HG03103 (cell line): Measurements from ENCODE around the gene RRP9.
"Not testable (repeated sequence)": the region's sequence is repeated elsewhere in the genome, so short reads cannot be mapped to it uniquely, and the experiment has no call there.

ENCODE experiments used
- ATAC-seq: cut with Tn5 transposase; IDR thresholded peaks from one replicate; pipeline ENCODE4 v1.9.1; 2021; ENCODE audit warnings: low read depth; ENCODE audit not compliant: unreplicated experiment

Gene RRP9

GRCh38 chr3:51940648-51941462 lies 849 bp downstream of the RRP9 start:
- ATAC-seq: no peak

- ATAC-seq: no peak
Observed at GRCh38 chr3:51938780-51939425, 2.8 kb downstream of the RRP9 start.

- ATAC-seq: no peak
Observed at GRCh38 chr3:51937611-51938450, 3.9 kb downstream of the RRP9 start.

- no peak for ATAC-seq
Observed at GRCh38 chr3:51937014-51937413, 4.7 kb downstream of the RRP9 start.

DNA sequence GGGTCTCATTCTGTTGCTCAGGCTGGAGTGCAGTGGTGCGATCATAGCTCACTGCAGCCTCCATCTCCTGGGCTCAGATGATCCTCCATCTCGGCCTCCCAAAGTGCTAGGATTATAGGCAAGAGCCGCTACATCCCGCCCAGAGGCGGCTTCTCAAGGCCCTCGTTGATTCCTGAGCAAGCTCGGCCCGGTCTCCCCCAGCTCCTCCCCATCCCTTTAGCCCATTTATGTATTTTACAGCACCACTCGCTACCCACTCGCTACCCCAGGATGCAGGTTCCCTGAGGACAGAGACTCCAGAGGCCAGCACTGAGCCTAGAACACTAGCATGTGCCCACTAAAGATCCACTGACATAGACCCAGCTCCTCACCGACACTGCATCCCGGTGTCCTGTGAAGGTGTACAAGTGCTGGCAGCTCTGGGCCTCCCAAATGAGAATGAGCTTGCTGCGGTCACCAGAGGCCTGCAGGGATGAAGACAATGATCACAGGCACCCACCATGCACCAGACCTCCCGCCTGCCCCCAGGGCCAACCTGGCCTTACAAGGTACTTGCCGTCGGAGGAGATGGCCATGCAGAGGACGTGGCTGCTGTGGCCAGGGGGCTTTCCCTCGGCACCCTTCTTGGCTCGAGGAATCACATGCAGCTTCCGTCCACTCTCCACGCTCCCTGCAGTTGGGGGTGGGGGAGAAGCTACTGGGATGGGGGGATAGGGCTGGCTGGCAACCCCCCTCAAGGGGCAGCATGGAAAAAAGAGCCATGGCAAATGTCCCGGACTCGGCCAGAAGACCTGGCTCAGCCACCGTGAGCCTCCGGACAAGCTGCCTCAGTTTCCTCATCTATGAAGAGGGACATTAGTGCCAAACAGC lies 5.6 kb downstream of the RRP9 start:
- ATAC-seq: no peak

DNA sequence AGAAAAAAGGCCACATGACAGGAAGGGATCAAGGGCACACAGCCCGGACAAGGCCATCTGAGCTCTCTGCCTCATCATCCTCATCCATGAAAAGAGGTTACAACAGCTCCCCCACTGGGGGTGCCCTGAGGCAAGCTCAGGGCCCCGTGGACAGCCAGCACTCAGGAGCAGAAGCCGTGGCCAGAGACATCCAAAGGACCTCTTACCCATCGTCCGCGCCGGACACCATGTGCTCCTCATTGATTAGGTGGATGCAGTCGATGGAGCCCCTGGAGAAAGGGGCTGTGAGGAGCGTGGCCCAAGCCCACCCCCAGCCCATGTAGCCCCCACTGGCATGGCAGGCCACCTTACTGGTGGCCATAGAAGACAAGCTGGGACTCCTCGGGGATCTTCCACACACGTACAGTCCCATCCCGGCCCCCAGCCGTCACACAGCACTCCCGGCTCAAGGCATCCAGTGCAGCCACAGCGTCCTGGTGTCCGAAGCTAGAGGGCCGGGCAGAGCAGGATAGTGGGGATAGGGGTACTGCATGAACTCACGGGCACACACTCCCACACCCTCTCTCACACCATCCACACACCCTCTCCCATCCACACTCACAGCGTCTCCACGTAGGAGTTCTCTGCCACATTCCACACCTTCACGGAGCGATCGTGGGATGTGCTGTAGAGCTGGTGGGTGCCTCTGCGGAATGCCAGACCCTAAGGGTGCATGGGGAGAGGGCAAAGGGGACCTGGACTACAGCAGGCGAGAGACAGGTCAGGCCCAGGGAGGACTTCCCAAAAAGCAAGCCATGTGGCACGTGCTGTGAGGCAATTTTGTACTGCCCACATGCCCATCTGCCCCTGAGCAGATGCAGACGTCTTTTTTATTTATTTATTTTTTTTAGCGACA lies 6.5 kb downstream of the RRP9 start:
- no peak for ATAC-seq

DNA sequence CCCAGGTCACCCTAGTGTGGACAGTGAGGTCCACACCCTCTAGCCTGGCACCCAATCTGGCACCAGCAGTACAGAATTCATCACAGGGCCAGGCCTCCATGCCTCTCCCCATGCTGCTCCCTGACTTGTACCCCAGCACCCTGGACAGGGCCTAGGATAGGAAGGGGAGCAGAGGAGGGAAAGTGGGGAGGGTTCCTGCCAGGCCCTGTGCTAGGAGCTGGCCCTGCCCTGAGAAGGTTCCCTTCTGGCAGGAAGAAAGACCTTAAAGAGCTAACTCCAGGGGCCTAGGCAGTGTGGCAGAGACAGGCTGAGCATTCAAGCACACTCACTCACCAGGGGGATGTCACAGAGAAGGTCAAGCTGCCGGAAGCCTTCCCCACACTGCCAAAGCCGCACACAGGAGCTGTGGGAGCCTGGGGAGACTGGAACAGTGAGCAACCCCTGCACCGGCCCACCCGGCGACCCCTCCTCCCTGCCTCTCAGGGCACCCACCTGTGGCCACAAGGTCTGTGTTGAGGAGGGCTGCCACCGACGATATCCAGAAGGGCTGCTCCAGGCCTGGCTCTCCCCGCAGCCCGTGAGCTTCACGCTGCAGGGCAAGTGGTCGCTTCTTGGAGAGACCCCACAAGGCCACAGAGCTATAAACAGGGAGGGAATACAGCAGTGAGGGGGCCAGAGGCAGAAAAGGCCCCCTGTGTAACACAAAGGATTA lies 7.4 kb downstream of the RRP9 start:
- no peak for ATAC-seq

GRCh38 chr3:51933471-51934138 lies 8.1 kb downstream of the RRP9 start:
- no peak for ATAC-seq

GRCh38 chr3:51932471-51933370 lies 9.0 kb downstream of the RRP9 start:
- ATAC-seq: no peak

- no peak for ATAC-seq
Observed at GRCh38 chr3:51931756-51932155, 9.9 kb downstream of the RRP9 start.

- no peak for ATAC-seq
Observed at GRCh38 chr3:51930439-51930838, 11.3 kb downstream of the RRP9 start.

DNA sequence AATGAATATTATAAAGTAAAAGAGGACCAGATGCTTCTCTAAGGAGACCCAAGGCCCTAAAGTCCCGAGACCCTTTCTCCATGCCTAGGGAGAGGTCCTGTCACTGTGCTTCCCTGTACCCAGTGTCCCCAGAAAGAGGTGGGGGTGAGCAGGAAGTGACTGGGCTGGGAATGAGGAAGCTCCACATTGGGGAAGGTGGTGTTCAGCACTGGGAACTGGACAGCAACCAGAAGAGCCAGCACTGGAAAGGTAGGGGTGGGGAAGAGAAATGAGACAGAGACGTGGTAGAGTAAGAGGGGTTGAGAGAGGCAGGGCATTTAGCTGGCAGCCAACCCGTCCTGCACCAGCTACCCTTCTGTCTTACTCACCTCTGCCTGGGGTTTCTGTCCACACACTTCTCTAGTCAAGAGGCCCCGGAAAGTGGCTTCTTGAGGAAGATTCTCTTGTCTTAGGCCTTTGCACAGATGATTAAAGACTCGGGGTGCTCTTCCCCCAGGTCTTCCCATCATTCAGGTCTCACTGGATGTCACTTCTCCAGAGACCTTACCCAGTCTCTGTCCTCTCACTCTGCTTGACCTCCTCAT lies 12.2 kb downstream of the RRP9 start:
- no peak for ATAC-seq

- not testable (repeated sequence) for ATAC-seq
Observed at GRCh38 chr3:51928981-51929380, 12.7 kb downstream of the RRP9 start.

DNA sequence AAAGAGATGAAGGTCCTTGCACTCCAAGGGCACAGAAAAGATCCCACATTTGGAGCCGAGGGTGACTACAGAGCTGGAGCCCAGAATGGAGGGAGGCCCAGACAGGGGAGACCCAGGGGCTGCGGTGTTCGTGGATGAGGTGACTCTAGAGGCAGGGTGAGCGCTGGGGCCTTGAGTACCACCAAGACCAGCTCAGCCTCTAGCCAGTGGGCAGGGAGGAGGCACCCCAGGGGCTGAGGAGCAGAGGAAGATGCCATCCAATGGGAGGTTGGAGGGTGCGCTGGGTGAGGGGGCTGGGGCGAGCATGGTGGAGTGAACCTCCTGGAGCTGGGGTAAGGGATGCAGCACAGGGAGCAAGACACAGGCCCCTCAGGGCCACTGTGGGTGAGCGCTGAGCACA lies 13.3 kb downstream of the RRP9 start:
- no peak for ATAC-seq

- ATAC-seq: no peak
Observed at GRCh38 chr3:51927061-51927977, 14.4 kb downstream of the RRP9 start.

- ATAC-seq: no peak
Observed at GRCh38 chr3:51921081-51921578, 20.6 kb downstream of the RRP9 start.
